Neural progenitor cell (in vitro differentiated cells): ENCODE results near the gene GPR156. TPM values are rescaled to one million over a fixed set of nuclear protein-coding genes. Genes with fewer than 3 reads are reported as not detected.

Experiments
- DNase-seq: peaks from one replicate; pipeline ENCODE4 v3.0.0-alpha.2; 2016; ENCODE audit warnings: low spot score
- H2AFZ ChIP-seq: fragments of 200-600 bp; sonication (generic); replicated peaks from 2 replicates; pipeline ENCODE4 v1.6.1; 2016; ENCODE audit warnings: antibody characterized with exemption
- H3F3A ChIP-seq: fragments of 200-600 bp; sonication (generic); 2 replicates; pipeline ENCODE4 v1.6.1; 2016; ENCODE audit warnings: antibody characterized with exemption, low read depth
- H3K27ac ChIP-seq: fragments of 200-600 bp; sonication (generic); 2 replicates; pipeline ENCODE4 v1.5.1; 2016; ENCODE audit warnings: mild to moderate bottlenecking
- H3K27me3 ChIP-seq: fragments of 200-600 bp; sonication (generic); 2 replicates; pipeline ENCODE4 v1.6.1; 2016; ENCODE audit warnings: mild to moderate bottlenecking, moderate library complexity
- H3K36me3 ChIP-seq: fragments of 200-600 bp; sonication (generic); 2 replicates; pipeline ENCODE4 v1.5.1; 2016
- H3K4me1 ChIP-seq: fragments of 200-600 bp; sonication (generic); 2 replicates; pipeline ENCODE4 v1.6.1; 2016; ENCODE audit warnings: mixed run types
- H3K4me2 ChIP-seq: fragments of 200-600 bp; sonication (generic); 2 replicates; pipeline ENCODE4 v1.6.1; 2016
- H3K4me3 ChIP-seq: fragments of 200-600 bp; sonication (generic); 2 replicates; pipeline ENCODE4 v1.5.1; 2016
- H3K79me2 ChIP-seq: fragments of 200-600 bp; sonication (generic); 2 replicates; pipeline ENCODE4 v1.6.1; 2016; ENCODE audit warnings: low read depth
- H3K9ac ChIP-seq: fragments of 200-600 bp; sonication (generic); 2 replicates; pipeline ENCODE4 v1.6.1; 2016
- H3K9me3 ChIP-seq: fragments of 200-600 bp; sonication (generic); 2 replicates; pipeline ENCODE4 v1.5.1; 2016; ENCODE audit warnings: low read depth
- H4K20me1 ChIP-seq: fragments of 200-600 bp; sonication (generic); 2 replicates; pipeline ENCODE4 v1.6.1; 2016; ENCODE audit warnings: low read depth
- H3K27ac Mint-ChIP-seq: 3 replicates; pipeline ENCODE4 v1.8.0; 2021; ENCODE audit warnings: mixed read lengths
- H3K27me3 Mint-ChIP-seq: 2 replicates; pipeline ENCODE4 v1.8.0; 2022; ENCODE audit warnings: low read depth, mild to moderate bottlenecking, inconsistent platforms, moderate library complexity, mixed read lengths; ENCODE audit not compliant: insufficient read depth
- H3K36me3 Mint-ChIP-seq: 3 replicates; pipeline ENCODE4 v1.8.0; 2021; ENCODE audit warnings: mixed read lengths
- H3K4me1 Mint-ChIP-seq: 3 replicates; pipeline ENCODE4 v1.8.0; 2021; ENCODE audit warnings: mixed read lengths
- H3K4me3 Mint-ChIP-seq: 3 replicates; pipeline ENCODE4 v1.8.0; 2021; ENCODE audit warnings: mild to moderate bottlenecking, moderate library complexity, mixed read lengths
- H3K9me3 Mint-ChIP-seq: 3 replicates; pipeline ENCODE4 v1.8.0; 2020; ENCODE audit warnings: mixed read lengths
- CTCF ChIP-seq: fragments of 200-600 bp; sonication (generic); IDR thresholded peaks from 2 replicates; pipeline ENCODE4 v1.5.1; 2017; ENCODE audit warnings: antibody characterized with exemption, mild to moderate bottlenecking
- EZH2 ChIP-seq: fragments of 200-600 bp; sonication (generic); IDR thresholded peaks from 2 replicates; pipeline ENCODE4 v1.6.1; 2017; ENCODE audit warnings: antibody characterized with exemption, mild to moderate bottlenecking, moderate library complexity
- EZH2phosphoT487 ChIP-seq: fragments of 200-600 bp; sonication (generic); IDR thresholded peaks from 2 replicates; pipeline ENCODE4 v1.6.1; 2017; ENCODE audit warnings: antibody characterized with exemption
- total RNA-seq: library from RNA; depleted of rRNA; stranded (reverse); fragments of >200 nt; gene quantifications from 2 replicates; pipeline ENCODE4 v1.2.3, GENCODE V29; 2015; ENCODE audit warnings: low replicate concordance

The GPR156 gene
- total RNA-seq, 1 donor from 2014 or later = 2.2 TPM

GRCh38 chr3:120196333-120196732 lies 88.7 kb downstream of the GPR156 start:
- H3K27ac Mint-ChIP-seq = no peak overlapping the region
- Histone ChIP-seq H3K9me3 (no peaks in the 10 kb centered on the region), H3K4me1 (peaks cover 9% of the 10 kb centered on the region)

GRCh38 chr3:120193554-120193953 lies 91.5 kb downstream of the GPR156 start:
- no peaks in the 10 kb centered on the region for H3K27me3 Mint-ChIP-seq
- H3K4me3 Mint-ChIP-seq = no peak overlapping the region
- Histone ChIP-seq H4K20me1 (no peaks in the 10 kb centered on the region), H3F3A (no peaks in the 10 kb centered on the region), H3K4me2 (no peak overlapping the region), H3K9me3 (no peaks in the 10 kb centered on the region), H3K27ac (no peak overlapping the region), H3K4me3 (no peak overlapping the region), H3K79me2 (no peaks in the 10 kb centered on the region), H2AFZ (no peak overlapping the region), H3K36me3 (no peaks in the 10 kb centered on the region), H3K4me1 (no peaks in the 10 kb centered on the region), H3K27me3 (no peaks in the 10 kb centered on the region), H3K9ac (no peak overlapping the region)
- no peak overlapping the region for H3K27ac Mint-ChIP-seq
- DNase-seq = no peak
- no peaks in the 10 kb centered on the region for H3K9me3 Mint-ChIP-seq
- TF ChIP-seq EZH2phosphoT487 = no peak
- TF ChIP-seq EZH2 = no peak
- no peak for TF ChIP-seq CTCF
- H3K4me1 Mint-ChIP-seq = no peaks in the 10 kb centered on the region
- no peaks in the 10 kb centered on the region for H3K36me3 Mint-ChIP-seq

More at GRCh38 chr3:120196333-120196732, 88.7 kb downstream of the GPR156 start:
- Mint-ChIP-seq H3K4me1 (no peaks in the 10 kb centered on the region), H3K9me3 (no peaks in the 10 kb centered on the region), H3K36me3 (no peaks in the 10 kb centered on the region), H3K4me3 (no peak overlapping the region), H3K27me3 (peaks cover 3% of the 10 kb centered on the region)
- Histone ChIP-seq H3K79me2 (no peaks in the 10 kb centered on the region), H3K27ac (no peak overlapping the region), H3K36me3 (no peaks in the 10 kb centered on the region), H2AFZ (no peak overlapping the region), H3K4me3 (no peak overlapping the region), H3K4me2 (no peak overlapping the region), H3F3A (no peaks in the 10 kb centered on the region), H4K20me1 (no peaks in the 10 kb centered on the region), H3K27me3 (no peaks in the 10 kb centered on the region), H3K9ac (no peak overlapping the region)
- DNase-seq = no peak
- TF ChIP-seq EZH2 = no peak
- no peak for TF ChIP-seq CTCF
- TF ChIP-seq EZH2phosphoT487 = no peak

GRCh38 chr3:120192579-120192978 lies 92.4 kb downstream of the GPR156 start:
- Histone ChIP-seq H3K4me1 (no peaks in the 10 kb centered on the region), H3K27ac (no peak overlapping the region), H4K20me1 (no peaks in the 10 kb centered on the region), H3K79me2 (no peaks in the 10 kb centered on the region), H3K9ac (no peak overlapping the region), H3K4me3 (no peak overlapping the region), H3K27me3 (no peaks in the 10 kb centered on the region), H3K9me3 (no peaks in the 10 kb centered on the region), H3K4me2 (no peak overlapping the region), H3K36me3 (no peaks in the 10 kb centered on the region), H2AFZ (no peak overlapping the region), H3F3A (no peaks in the 10 kb centered on the region)
- no peak for DNase-seq
- no peaks in the 10 kb centered on the region for H3K27me3 Mint-ChIP-seq
- no peaks in the 10 kb centered on the region for H3K36me3 Mint-ChIP-seq
- TF ChIP-seq EZH2 (no peak), CTCF (no peak), EZH2phosphoT487 (no peak)
- H3K9me3 Mint-ChIP-seq = no peaks in the 10 kb centered on the region
- no peak overlapping the region for H3K4me3 Mint-ChIP-seq
- no peaks in the 10 kb centered on the region for H3K4me1 Mint-ChIP-seq
- no peak overlapping the region for H3K27ac Mint-ChIP-seq
